ENCODE results near the gene CREG1.
A peak's percentile ranks its signal among the peaks of the same experiment; 100 is the strongest.

CREG1 gene

GRCh38 chr1:167502719-167503462, 50.7 kb downstream of the CREG1 start:
- no peak for DNase-seq

- no peak for DNase-seq
Measured at GRCh38 chr1:167502192-167502551, 51.4 kb downstream of the CREG1 start.

- DNase-seq, result no peak
Measured at GRCh38 chr1:167501515-167502191, 51.9 kb downstream of the CREG1 start.

GRCh38 chr1:167500283-167500860, 53.2 kb downstream of the CREG1 start:
- no peak for DNase-seq

GRCh38 chr1:167499664-167500101, 53.9 kb downstream of the CREG1 start:
- no peak for DNase-seq

GRCh38 chr1:167499106-167499505, 54.5 kb downstream of the CREG1 start:
- no peak for DNase-seq

- no peak for DNase-seq
Measured at GRCh38 chr1:167496797-167497619, 56.6 kb downstream of the CREG1 start.

- no peak for DNase-seq
Measured at GRCh38 chr1:167493372-167493771, 60.2 kb downstream of the CREG1 start.

GRCh38 chr1:167492481-167492910, 61.1 kb downstream of the CREG1 start:
- no peak for DNase-seq

GRCh38 chr1:167491586-167492461, 61.7 kb downstream of the CREG1 start:
- DNase-seq, result peak; percentile 28

Measured in DMS79 (cell line).